Endodermal cell (in vitro differentiated cells): ENCODE data around the gene TRPM5. TPM values are rescaled to one million over a fixed set of nuclear protein-coding genes. Genes with fewer than 3 reads are reported as not detected.

Experiments used
- DNase-seq: peaks from one replicate; pipeline ENCODE4 v3.0.0-alpha.2; 2017
- H3K27ac ChIP-seq: 2 replicates; pipeline ENCODE4 v1.5.1; 2013; ENCODE audit warnings: mild to moderate bottlenecking, low read depth, low read length, moderate library complexity
- H3K27me3 ChIP-seq: 2 replicates; pipeline ENCODE4 v1.6.1; 2013; ENCODE audit warnings: mild to moderate bottlenecking, low read length, moderate library complexity; ENCODE audit not compliant: insufficient read depth, control insufficient read depth, poor library complexity, severe bottlenecking
- H3K36me3 ChIP-seq: 2 replicates; pipeline ENCODE4 v1.7.0; 2013; ENCODE audit warnings: mild to moderate bottlenecking, low read length, moderate library complexity; ENCODE audit not compliant: control insufficient read depth, insufficient read depth
- H3K4me1 ChIP-seq: one replicate; pipeline ENCODE4 v1.7.0; 2013; ENCODE audit warnings: low read length; ENCODE audit not compliant: control insufficient read depth, insufficient read depth
- H3K4me3 ChIP-seq: 2 replicates; pipeline ENCODE4 v1.5.1; 2013; ENCODE audit warnings: mild to moderate bottlenecking, low read length, moderate library complexity
- H3K9ac ChIP-seq: 2 replicates; pipeline ENCODE4 v1.6.1; 2013; ENCODE audit warnings: mild to moderate bottlenecking, low read length, moderate library complexity; ENCODE audit not compliant: poor library complexity, severe bottlenecking; ENCODE audit errors: extremely low read depth
- H3K9me3 ChIP-seq: 2 replicates; pipeline ENCODE4 v1.6.1; 2013; ENCODE audit warnings: mild to moderate bottlenecking, low read length, moderate library complexity; ENCODE audit not compliant: control insufficient read depth
- H3K27ac Mint-ChIP-seq: 2 replicates; pipeline ENCODE4 v1.8.0; 2020; ENCODE audit warnings: mixed read lengths
- H3K27me3 Mint-ChIP-seq: 2 replicates; pipeline ENCODE4 v1.8.0; 2021; ENCODE audit warnings: mild to moderate bottlenecking, mixed read lengths; ENCODE audit not compliant: insufficient read depth
- H3K36me3 Mint-ChIP-seq: 2 replicates; pipeline ENCODE4 v1.8.0; 2020; ENCODE audit warnings: low read depth, mixed read lengths
- H3K4me1 Mint-ChIP-seq: 2 replicates; pipeline ENCODE4 v1.8.0; 2020; ENCODE audit warnings: mixed read lengths
- H3K4me3 Mint-ChIP-seq: 2 replicates; pipeline ENCODE4 v1.8.0; 2020; ENCODE audit warnings: mild to moderate bottlenecking, moderate library complexity, mixed read lengths
- H3K9me3 Mint-ChIP-seq: 2 replicates; pipeline ENCODE4 v1.8.0; 2020; ENCODE audit warnings: mild to moderate bottlenecking, mixed read lengths
- WGBS, 2 experiments: methylation state at CpG; one replicate each; pipeline versions ENCODE4 v1.1.5 to v1.1.7; 2013; ENCODE audit warnings: missing lambda C conversion rate in 2 of 2, mixed read lengths in 1 of 2; ENCODE audit not compliant: insufficient coverage in 1 of 2, insufficient read length in 1 of 2; 5-methylcytosine and 5-hydroxymethylcytosine counted together
- total RNA-seq, 2 donors: library from RNA; stranded (reverse); fragmentation: NEBNext Ultra II Directional in 1 of 2; extraction: Animal tissue kit (Norgen Biotek cat#: 25700) in 1 of 2; gene quantifications; 2 replicates in 1 of 2; 3 replicates in 1 of 2; pipeline ENCODE4 v1.2.1, GENCODE V29; 2021
- TF ChIP-seq, protein P1 (sequence below): fragments of 200-600 bp; sonication (generic); conservative IDR thresholded peaks from 2 replicates; pipeline ENCODE4 v1.5.0; 2021; ENCODE audit warnings: antibody characterized with exemption, mild to moderate bottlenecking

TRPM5 gene
- total RNA-seq, 2 donors from 2014 or later = 0.11 TPM

GRCh38 chr11:2409126-2409525 lies 35.2 kb downstream of the TRPM5 start:
- H3K4me1 Mint-ChIP-seq = no peaks in the 10 kb centered on the region
- Histone ChIP-seq H3K27ac (peak overlapping the region; percentile 63), H3K9ac (no peak overlapping the region), H3K9me3 (no peaks in the 10 kb centered on the region), H3K4me3 (no peak overlapping the region), H3K27me3 (no peaks in the 10 kb centered on the region), H3K36me3 (peaks cover under 1% of the 10 kb centered on the region), H3K4me1 (no peaks in the 10 kb centered on the region)
- H3K9me3 Mint-ChIP-seq = no peaks in the 10 kb centered on the region
- no peak overlapping the region for H3K4me3 Mint-ChIP-seq
- WGBS, 2 experiments = 84 to 95% methylated on average over 12 to 16 of the region's 16 CpGs
- no peaks in the 10 kb centered on the region for H3K27me3 Mint-ChIP-seq
- no peak for DNase-seq
- TF ChIP-seq, protein P1, sequence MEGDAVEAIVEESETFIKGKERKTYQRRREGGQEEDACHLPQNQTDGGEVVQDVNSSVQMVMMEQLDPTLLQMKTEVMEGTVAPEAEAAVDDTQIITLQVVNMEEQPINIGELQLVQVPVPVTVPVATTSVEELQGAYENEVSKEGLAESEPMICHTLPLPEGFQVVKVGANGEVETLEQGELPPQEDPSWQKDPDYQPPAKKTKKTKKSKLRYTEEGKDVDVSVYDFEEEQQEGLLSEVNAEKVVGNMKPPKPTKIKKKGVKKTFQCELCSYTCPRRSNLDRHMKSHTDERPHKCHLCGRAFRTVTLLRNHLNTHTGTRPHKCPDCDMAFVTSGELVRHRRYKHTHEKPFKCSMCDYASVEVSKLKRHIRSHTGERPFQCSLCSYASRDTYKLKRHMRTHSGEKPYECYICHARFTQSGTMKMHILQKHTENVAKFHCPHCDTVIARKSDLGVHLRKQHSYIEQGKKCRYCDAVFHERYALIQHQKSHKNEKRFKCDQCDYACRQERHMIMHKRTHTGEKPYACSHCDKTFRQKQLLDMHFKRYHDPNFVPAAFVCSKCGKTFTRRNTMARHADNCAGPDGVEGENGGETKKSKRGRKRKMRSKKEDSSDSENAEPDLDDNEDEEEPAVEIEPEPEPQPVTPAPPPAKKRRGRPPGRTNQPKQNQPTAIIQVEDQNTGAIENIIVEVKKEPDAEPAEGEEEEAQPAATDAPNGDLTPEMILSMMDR = no peak
- no peak overlapping the region for H3K27ac Mint-ChIP-seq
- no peaks in the 10 kb centered on the region for H3K36me3 Mint-ChIP-seq

GRCh38 chr11:2408671-2409070 lies 35.6 kb downstream of the TRPM5 start:
- H3K36me3 Mint-ChIP-seq = no peaks in the 10 kb centered on the region
- no peaks in the 10 kb centered on the region for H3K4me1 ChIP-seq
- no peak for DNase-seq
- H3K27ac Mint-ChIP-seq = no peak overlapping the region
- H3K9ac ChIP-seq = no peak overlapping the region
- H3K4me3 ChIP-seq = no peak overlapping the region
- no peaks in the 10 kb centered on the region for H3K27me3 ChIP-seq
- peaks cover 5% of the 10 kb centered on the region for H3K36me3 ChIP-seq
- no peaks in the 10 kb centered on the region for H3K4me1 Mint-ChIP-seq
- H3K9me3 Mint-ChIP-seq = no peaks in the 10 kb centered on the region
- WGBS, 2 experiments = 85 to 93% methylated on average over 5 to 8 of the region's 11 CpGs
- no peak overlapping the region for H3K4me3 Mint-ChIP-seq
- H3K27ac ChIP-seq = no peak overlapping the region
- TF ChIP-seq, protein P1 = no peak
- no peaks in the 10 kb centered on the region for H3K27me3 Mint-ChIP-seq
- no peaks in the 10 kb centered on the region for H3K9me3 ChIP-seq

GRCh38 chr11:2406878-2407410 lies 37.4 kb downstream of the TRPM5 start:
- no peak overlapping the region for H3K4me3 ChIP-seq
- H3K4me3 Mint-ChIP-seq = no peak overlapping the region
- H3K27me3 ChIP-seq = no peaks in the 10 kb centered on the region
- no peaks in the 10 kb centered on the region for H3K4me1 Mint-ChIP-seq
- H3K9me3 Mint-ChIP-seq = no peaks in the 10 kb centered on the region
- H3K4me1 ChIP-seq = no peaks in the 10 kb centered on the region
- peaks cover 6% of the 10 kb centered on the region for H3K36me3 Mint-ChIP-seq
- H3K36me3 ChIP-seq = peaks cover 19% of the 10 kb centered on the region
- H3K27ac Mint-ChIP-seq = no peak overlapping the region
- no peaks in the 10 kb centered on the region for H3K27me3 Mint-ChIP-seq
- no peak overlapping the region for H3K9ac ChIP-seq
- TF ChIP-seq, protein P1 = no peak
- no peaks in the 10 kb centered on the region for H3K9me3 ChIP-seq
- no peak overlapping the region for H3K27ac ChIP-seq
- no peak for DNase-seq
- 89 to 95% methylated on average over 14 to 24 of the region's 24 CpGs for WGBS, 2 experiments
